HG03469 (cell line): ENCODE measurements around the gene ARIH2.

Experiments used
- ATAC-seq: cut with Tn5 transposase; IDR thresholded peaks from one replicate; pipeline ENCODE4 v1.9.1; 2021; ENCODE audit warnings: mild to moderate bottlenecking, moderate library complexity, moderate number of reproducible peaks; ENCODE audit not compliant: unreplicated experiment

ARIH2 gene

DNA sequence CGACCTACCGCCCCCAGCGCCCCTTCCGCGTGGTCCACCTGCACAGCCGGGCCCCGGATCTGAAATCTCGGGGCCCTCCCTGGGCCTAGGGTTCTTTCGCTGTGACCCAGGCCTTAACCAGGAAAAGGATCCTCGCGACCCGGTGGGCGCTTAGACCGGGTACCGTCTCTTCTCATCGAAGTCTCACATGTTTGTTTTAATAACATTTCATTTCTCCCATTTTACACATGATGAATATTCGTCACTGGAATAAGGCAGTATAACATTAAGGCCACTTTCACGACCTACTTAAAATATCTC lies 100.0 kb downstream of the ARIH2 start:
- ATAC-seq: no peak

DNA sequence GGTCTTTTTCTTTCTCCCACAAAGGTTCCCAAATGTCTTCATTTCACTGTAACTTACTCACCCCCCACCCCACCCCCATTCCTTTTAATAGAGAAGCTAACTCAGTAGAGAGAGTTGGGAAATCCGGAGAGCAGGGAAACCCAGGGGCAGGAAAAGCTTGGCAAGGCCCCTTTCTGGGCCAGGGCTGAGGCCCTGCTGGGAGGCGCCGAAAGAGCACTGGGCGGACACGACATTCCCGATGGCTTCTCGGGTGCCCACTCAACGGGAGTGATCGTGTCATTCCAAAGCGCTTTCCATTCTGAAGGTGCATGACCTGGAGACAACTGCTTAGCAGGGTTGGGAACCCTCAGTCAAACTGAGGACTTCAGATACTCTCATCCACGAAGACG lies 101.3 kb downstream of the ARIH2 start:
- ATAC-seq: no peak

DNA sequence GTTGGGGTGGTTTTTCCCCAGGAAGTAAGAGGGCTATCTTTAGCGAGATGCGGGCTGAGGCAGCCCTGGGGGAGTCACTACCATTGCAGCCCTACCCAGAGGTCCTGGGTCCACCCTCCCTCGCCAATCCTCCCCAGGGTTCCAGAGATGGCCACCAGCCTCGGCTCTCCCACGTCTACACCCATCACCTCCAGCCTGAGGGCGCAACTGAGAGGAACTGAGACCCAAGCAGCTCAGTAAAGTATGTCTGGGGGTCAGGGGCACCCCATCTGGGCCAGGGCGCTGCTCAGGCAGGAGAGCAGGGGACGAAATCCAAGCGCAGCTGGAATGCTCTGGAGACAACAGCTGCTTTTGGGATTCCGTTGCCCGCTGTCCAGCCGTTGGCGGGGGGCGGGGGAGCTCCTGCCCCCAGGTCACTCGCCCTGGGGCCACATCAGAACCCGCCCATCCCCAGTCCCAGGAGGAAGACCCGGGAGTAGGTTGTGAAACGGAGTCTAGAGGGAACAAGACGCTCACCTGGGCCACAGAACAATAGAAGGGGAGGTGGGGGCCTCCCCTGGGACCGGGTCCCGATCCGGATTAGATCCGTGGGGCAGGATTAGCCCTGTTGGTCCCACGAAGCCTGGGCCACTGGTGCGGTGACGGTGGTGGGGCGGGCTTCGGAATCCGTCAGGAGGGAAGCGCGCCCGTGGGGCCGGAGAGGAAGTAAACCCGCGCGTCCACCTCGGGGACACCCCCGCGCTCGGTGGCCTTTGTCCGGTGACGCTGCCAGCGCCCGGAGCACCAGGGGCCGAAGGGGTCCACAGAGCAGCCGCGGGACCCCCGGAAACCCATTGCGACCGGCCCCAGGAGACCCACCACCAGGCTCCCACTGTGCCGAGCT lies 101.9 kb downstream of the ARIH2 start:
- ATAC-seq: no peak

DNA sequence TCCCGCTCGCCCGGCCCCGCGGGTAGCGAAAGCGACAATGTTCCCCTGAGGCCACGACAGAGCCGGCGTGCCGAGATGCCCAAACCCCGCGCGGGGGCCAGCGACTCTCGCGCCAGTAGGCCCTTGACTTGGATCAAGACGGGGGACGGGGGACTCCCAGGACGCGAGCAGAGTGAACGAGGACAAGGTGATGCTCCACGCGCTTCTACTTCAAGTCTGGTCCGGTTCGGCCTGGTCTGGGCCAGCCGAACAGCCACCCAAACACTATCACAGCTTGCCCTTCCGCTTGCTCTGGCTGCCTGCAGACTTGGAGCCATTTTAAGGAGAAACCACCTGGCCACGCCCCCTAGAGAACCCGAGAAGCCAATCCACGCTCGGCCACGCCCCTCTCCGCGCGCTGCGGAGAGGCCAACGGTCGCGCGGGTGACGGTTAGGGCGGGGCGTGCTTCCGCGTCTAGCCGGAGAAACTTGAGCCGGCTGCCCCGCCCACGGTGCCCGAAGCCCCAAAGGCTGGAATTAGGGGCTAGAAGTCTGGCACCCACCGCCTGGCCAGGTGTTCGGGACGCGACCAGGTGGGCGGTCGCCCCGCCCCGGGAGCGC lies 102.7 kb downstream of the ARIH2 start:
- ATAC-seq: peak; percentile 29

DNA sequence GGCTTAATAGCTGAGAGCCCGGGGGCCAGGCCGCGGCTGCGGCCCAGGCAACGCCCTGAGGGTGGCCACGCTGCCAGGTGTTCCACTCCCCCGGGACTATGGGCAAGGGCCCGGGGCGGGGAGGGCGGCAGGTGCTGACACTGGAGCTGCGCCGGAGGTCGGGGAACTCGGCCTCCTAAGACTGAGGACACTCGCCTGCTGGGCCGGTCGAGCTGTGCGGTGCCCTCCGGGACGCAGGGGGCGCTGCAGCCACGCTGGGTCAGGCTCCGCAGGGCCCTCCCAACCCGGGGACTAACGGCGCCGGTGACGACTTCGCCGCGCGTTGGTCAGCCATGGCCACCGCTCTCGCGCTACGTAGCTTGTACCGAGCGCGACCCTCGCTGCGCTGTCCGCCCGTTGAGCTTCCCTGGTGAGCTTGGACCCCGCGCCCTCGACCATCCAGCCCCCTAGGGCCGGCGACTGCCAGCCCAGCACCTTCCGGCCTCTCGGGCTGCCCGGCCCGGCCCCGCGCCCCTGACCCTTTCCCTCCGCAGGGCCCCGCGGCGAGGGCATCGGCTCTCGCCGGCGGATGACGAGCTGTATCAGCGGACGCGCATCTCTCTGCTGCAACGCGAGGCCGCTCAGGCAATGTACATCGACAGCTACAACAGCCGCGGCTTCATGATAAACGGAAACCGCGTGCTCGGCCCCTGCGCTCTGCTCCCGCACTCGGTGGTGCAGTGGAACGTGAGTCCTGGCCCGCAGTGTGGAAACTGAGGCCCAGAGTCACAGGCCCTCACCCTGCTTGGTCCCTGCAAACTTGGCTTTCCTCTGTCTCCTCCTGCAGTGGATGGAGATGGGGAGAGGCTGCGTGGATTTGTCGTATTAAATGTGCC lies 103.4 kb downstream of the ARIH2 start, which contains the start of gene NDUFAF3:
Gene NDUFAF3, plus strand, starts transcription at position 309 of the 875 bp plus-strand sequence. Its CDS starts 24 bp downstream, at position 333.
- peak; percentile 48 for ATAC-seq

DNA sequence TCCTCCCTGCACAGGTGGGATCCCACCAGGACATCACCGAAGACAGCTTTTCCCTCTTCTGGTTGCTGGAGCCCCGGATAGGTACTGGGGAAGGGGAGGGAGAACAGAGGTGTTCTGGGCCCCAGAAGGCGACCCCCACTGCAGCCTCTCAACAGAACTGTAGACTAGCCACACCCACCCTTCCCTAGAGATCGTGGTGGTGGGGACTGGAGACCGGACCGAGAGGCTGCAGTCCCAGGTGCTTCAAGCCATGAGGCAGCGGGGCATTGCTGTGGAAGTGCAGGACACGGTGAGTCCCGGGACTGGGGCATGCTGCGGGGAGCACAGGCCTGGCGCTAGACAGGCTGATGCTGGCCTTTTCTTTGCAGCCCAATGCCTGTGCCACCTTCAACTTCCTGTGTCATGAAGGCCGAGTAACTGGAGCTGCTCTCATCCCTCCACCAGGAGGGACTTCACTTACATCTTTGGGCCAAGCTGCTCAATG lies 104.1 kb downstream of the ARIH2 start:
- no peak for ATAC-seq

DNA sequence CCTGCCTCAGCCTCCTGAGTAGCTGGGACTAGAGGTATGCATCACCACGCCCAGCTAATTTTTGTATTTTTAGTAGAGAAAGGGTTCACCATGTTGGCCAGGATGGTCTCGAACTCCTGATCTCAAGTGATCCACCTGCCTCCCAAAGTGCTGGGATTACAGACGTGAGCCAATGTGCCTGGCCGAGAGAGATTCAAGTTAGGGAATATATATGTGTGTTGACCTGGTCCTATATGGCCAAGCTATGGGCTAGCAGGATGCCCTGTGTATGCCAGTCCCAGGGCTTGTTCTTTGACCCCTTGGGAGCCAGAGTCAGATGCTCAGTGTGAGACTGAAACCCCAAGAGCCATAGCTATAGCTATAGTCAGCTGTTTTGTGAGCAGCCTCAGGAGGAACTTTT lies 105.1 kb downstream of the ARIH2 start:
- ATAC-seq: no peak

DNA sequence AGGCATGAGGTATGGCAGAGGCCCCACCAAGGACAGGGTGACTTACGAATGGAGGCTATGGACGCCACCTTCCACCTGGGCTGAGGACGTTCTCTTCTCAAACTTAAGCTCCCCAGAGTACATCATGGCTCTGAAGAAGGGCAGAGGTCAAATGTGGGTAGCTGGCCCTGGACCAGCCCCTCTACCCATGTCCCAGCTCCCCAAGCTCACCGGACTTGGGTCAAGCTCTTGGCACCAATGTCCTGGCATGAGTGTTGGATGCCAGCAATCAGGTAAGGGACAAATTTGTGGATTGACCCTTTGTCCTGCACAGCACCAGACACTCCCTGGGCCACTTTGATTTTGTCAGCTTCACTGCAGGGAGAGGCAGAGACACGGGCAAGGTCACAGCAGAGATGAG lies 105.8 kb downstream of the ARIH2 start:
- no peak for ATAC-seq

DNA sequence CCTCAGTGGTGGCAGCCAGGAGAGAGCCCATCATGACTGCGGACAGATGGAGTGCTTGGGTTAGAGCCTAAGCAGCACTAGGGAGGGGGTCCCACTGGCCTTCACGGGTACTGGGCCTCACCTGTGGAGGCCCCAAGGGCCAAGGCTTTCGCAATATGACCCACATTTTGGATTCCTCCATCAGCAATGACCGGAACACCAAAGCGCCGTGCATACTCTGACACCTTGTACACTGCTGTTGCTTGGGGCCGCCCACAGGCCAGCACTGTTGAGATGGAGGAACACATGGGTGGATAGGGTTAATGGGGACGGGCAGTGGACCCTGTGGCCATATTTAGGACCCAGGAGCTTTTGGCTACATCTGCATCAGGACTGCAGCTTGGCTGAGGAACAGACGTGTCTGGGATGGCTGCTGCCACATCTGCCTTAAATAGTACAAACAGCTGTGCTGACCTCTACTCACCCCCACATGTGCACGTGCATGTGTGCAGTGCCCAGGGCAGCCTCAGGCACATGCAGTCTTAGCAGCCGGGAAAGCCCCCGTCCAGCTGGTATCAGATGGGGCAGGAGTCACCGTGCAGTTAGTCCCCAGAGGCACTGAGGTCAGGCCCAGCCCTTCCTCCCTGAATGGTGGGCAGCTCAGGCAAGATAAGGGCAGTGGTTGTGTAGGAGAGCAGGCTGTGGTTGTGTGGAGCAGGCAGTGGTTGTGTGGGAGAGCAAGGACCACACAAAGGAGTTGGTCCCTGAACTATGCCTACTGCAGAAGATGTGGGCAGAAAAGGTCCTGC lies 106.6 kb downstream of the ARIH2 start:
- no peak for ATAC-seq

DNA sequence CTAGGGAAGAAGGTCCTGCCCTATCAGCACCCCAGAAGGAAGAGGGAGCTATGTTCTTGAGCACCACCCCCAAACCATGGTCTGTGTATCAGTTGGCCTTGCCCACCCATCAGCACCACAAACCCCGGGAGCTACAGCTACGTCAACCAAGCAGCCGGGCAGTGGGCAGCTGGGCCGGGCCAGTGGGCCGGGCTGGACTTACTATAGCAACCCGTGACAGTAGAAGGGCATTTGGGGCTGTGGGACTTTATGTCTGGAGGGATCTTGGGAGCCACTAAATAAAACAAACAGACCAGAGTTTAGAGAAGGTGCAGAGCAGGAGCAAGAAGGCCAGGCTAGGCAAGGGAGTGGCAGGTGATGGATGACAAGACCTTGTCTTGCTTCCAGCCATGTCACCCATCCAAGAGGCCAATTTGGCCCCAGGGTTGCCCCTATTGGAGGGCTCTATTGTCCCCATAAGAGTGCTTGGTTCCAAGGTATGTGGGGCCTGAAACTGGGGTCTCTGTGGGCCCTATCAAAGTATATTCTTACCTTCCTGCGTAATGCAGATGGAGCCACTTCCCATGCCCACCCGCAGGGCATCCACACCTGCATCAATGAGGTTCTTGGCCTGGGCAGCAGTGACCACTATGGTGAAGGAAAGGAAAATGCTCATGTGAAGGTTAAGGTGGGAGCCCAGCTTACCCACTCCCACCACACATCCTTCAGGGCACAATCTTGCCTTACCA lies 107.3 kb downstream of the ARIH2 start:
- ATAC-seq: no peak

DNA sequence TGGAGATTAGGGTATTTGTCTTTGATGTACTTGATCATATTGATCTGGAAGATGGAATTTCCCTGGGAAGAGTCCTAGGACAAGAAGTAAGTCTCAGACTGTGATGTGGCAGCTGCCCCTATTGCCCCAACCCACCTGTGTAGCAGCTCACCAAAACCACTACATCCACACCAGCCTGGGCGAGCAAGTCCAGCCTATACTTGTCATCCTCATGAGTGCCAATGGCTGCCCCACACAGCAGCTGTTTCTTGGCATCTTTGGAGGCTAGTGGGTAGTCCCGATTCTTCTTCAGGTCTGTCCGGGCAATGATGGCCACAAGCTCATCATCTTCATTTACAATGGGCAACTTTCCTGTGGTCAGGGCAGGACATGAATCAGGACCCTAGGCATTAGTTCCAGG lies 107.9 kb downstream of the ARIH2 start:
- ATAC-seq: no peak

DNA sequence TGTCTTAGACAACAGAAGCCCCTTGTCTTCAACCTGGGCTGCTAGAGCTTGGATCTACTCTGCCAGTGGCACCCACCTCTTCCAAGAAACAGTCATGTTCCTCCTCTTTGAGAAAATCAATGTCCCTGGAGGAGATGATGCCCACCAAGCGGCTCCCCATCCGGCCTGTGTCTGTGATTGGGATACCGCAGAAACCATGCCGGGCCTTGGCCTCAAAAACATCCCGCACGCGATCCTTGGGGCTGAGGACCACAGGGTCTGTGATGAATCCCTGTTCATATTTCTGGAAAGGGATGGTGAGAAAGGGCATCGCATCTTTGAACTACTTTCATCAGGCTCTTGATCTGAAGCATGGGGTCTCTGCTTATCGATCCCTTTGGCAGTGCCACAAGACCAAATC lies 109.0 kb downstream of the ARIH2 start:
- ATAC-seq: no peak

DNA sequence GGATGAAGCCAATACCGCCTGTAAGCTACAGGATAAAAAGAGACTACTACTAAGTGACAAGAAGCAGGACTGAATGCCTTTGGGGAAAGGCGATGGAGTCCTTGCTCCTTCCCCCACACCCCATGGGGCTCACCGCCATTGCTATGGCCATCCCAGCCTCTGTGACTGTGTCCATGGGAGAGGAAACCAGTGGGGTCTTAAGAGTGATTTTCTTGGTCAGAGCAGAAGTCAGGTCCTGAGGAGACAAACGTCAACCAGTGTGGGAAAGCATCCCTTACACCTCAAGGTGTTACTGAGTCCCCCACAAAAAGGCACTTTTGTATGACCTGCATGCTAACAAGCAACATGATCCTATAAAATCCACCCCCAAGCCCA lies 109.6 kb downstream of the ARIH2 start:
- ATAC-seq: no peak

DNA sequence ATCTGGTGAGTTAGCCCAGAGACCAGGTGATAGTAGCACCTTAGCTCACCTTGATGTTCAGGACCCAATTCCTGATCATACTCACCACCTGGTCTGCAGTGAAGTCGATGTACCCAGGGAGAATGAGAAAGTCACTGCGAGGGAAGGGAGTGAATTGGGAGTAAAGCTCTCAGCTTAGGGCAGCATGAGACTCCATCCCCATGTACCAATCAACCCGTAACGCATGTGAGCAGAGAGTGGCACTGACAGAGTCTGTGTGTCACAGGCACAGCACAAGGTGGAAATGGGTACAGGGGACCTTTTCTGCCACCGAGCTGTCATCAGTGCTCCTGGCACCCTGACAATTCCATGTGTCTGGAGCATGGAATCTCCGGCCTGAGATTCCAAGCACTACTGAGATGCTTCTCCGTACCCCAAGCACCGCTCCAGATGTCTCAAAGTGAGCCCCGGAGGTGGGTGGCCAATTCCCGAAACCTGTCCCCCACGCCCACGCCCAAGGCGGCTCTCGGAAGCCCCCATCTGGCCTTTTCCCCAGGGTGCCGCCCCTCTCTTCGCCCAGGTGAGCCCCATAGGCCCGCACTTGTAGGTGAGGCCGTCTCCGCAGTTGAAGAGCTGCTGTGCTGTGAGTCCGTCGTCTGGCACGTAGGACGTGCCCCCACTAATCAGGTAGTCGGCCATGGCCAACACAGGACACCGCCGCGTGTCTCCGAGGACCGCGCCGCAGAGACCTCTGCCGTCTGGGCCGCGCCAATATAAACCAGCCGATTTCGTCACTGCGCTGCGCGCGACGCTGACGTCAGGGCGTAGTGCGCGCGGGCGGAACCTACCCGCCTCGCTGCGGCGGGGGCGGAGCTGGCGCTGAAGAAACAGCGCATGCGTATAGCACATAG lies 110.3 kb downstream of the ARIH2 start, which contains the start of gene IMPDH2:
Gene IMPDH2, minus strand, starts transcription at position 726 of the 890 bp plus-strand sequence. Its CDS starts 48 bp downstream, at position 678.
- peak; percentile 61 for ATAC-seq

DNA sequence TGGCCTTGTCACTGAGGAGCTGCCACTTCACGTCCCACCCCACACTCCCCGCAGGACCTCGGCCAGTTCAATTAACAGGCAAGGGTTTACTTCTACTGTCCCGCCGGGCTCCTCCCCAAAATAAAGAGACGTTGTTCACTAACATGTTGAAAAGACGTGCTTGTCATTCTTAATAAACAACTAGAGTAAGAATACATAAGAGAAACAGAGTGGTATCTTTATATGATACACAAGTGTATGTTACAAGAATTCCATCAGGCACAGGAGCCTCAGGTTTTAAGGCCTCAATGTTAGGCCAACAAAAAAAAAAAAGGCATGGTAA lies 110.9 kb downstream of the ARIH2 start:
- no peak for ATAC-seq

DNA sequence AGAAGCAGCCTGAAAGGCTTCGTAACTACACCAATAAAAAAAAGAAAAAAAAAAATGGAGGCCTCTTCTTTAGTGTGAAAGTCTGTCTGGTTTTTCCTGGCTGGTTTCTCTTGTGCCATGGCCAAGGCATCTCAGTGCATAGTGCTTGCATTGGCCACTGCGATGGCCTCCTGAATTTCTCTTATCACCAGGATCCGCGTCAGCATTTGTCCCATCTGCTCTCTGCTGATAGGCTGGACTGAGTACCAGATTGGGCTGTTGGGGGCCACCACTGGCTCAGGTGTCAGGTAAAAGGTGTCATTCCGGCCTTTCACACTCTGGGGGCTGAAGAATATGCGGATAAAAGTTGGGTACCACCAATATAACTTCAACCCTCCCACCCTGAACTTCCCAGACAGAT lies 111.7 kb downstream of the ARIH2 start:
- no peak for ATAC-seq

DNA sequence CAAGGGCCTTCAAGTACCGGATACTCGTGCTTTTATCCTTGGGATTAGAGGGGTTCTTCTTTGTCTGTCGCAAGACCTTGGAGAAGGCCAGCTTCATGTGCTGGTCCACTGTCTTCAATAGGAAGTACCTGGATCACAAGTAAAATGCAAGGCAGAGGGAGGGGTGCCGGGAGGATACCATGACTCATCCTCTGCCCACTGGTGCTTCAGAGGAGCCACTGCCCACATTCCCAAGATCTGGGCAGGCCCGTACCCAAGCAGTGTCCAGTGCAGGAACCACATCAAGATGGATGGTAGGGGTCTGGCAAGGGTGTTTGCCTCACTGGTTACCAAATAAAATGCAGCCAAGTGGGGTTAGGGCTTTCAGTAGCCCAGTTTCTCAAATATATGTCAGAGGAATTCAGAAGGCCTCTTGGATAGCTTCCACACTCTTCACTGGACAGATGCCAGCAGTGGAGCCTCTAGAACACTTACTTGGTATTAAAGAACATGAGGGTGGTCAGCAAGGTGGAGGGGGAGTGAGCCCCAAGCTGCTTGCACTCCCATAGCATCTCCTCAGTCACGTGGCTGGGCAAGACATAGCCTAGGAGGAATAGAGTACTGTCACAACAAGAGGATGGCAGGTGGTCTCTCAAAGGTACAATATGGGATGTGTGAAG lies 114.1 kb downstream of the ARIH2 start:
- no peak for ATAC-seq

DNA sequence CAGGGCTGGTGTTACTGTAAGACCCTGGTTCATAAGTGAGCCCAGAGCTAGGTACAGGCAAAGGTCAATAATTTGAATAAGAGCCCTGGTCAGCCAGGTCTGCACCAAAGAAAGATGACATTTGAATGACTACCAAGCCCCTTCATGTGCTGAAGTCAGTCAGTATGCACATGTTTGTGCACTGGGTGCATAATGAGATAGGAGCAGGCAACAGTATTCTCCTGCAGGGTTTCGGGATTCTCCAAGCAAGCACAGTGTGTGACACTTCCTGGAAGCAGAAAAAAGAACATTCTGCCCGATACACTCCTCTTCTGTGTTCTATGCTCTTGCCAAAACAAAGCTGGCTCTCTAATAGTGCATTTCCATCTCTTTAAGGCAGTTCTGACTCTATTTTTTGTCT lies 116.0 kb downstream of the ARIH2 start:
- no peak for ATAC-seq

DNA sequence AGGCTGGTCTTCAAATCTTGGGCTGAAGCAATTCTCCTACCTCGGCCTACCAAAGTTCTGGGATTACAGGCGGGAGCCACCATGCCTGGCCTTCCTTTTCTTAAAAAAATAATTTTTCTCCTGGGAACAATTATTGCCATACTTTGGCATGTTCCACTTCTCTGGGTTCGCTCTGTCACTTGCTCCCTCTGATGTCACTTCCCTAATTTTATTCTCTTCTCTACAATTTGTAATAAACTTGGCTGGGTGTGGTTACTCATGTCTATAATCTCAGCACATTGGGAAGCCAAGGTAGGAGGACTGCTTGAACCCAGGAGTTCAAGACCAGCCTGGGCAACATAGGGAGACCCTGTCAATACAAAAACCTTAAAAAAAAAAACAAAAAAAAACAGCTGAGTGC lies 116.6 kb downstream of the ARIH2 start:
- ATAC-seq: no peak
